Mesenteric fat pad (tissue), 1 donor: ENCODE measurements around the gene RYR3. TPM values are rescaled to one million over a fixed set of nuclear protein-coding genes. Genes with fewer than 3 reads are reported as not detected.

ENCODE experiments used
- DNase-seq: peaks from one replicate; pipeline ENCODE4 v3.0.0-alpha.2; 2020; ENCODE audit warnings: low spot score
- total RNA-seq: library from RNA; stranded (reverse); fragmentation: NEBNext Ultra II Directional; extraction: Animal tissue kit (Norgen Biotek cat#: 25700); gene quantifications from one replicate; pipeline ENCODE4 v1.2.1, GENCODE V29; 2021
- donor health status: DM: yes; HTN: yes; CAD: no.

Gene RYR3
- total RNA-seq, 1 donor from 2014 or later: 0.48 TPM

- DNase-seq: no peak
Measured at GRCh38 chr15:33638453-33638852, 327.7 kb downstream of the RYR3 start.

- DNase-seq: no peak
Measured at GRCh38 chr15:33639051-33639450, 328.3 kb downstream of the RYR3 start.

DNA sequence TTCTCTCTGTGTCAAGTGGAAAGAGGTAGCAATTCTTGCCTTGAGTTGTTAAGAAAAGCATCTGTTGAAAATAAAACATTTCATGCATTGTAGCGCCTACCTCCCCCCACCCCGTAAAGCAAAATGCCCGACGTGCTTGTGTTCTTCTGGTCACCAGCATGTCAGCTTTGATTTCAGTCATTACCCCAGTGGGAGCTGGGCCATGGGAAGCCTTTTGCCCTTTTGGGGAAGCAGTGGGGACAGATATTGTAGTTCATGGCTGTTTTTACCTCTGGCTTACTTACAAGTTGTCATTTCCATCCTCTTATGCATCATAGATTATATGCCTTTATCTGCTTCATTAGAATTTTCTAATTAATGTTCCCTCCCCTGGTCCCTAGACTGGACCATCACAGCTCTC is 328.7 kb downstream of the RYR3 start:
- no peak for DNase-seq

DNA sequence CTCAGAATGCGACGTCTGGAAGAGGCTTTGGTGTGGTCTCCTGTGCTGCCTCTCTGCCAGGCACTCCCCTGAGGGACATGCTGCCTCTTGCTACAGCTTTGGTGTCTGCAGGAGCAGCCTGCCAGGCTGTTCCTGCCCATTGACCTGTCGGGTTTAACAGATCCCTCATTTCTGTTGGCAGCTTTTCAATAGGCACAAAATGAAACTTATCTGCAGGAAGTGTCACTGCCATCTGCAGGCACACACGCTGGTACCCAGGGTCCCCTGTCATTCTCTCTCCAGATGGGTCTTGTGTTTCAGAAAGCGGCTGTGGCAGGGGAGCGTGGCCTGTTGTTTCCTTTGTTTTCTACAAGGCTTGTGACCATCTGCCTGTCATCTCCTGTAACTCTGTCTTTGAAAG is 329.2 kb downstream of the RYR3 start:
- DNase-seq: no peak

DNA sequence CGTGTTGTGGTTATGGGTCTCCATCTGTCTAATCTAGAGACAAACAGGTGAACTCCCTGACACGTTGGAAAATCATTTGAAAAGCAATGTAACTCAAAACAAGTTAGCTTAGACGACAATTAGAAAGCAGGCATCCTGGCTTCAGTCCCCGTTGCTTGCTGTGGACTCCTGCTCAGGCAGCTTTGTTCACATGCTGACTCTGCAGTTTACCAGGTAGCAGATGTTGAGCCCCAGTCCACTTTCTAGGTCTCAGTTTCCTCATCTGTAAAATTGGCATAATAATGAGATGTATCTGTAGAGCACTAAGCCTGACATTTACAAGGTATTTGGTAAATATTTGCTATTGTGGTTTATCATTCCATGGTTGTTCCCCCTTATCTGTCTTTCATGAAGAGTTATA is 330.3 kb downstream of the RYR3 start:
- no peak for DNase-seq

- DNase-seq: no peak
Measured at GRCh38 chr15:33644304-33644703, 333.5 kb downstream of the RYR3 start.

GRCh38 chr15:33646744-33647143 is 336.0 kb downstream of the RYR3 start:
- DNase-seq: no peak

GRCh38 chr15:33649217-33649933 is 338.6 kb downstream of the RYR3 start:
- no peak for DNase-seq

DNA sequence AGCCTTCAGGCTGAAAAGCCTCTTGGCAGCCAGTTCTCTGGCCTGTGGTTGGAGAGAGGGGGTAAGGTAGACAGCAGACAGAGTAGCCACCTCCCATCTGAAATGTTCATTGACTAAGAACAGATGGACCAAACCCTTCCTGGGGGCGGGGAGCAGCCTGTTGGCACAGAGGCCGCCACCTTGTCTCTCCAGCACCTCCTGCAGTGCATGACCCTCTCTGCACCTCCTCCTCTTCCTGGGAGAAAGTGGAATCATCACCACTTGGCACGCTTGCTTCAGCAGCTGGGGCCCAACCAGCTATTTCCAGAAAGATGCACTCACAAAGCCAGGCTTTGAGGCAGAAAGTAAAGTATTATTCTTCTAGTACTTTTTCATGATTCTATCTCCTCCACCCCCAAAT is 344.1 kb downstream of the RYR3 start:
- DNase-seq: no peak

GRCh38 chr15:33655488-33655887 is 344.7 kb downstream of the RYR3 start:
- DNase-seq: no peak

- DNase-seq: no peak
Measured at GRCh38 chr15:33656168-33656567, 345.4 kb downstream of the RYR3 start.

GRCh38 chr15:33660151-33660550 is 349.4 kb downstream of the RYR3 start:
- no peak for DNase-seq

- no peak for DNase-seq
Measured at GRCh38 chr15:33662014-33662413, 351.2 kb downstream of the RYR3 start.

DNA sequence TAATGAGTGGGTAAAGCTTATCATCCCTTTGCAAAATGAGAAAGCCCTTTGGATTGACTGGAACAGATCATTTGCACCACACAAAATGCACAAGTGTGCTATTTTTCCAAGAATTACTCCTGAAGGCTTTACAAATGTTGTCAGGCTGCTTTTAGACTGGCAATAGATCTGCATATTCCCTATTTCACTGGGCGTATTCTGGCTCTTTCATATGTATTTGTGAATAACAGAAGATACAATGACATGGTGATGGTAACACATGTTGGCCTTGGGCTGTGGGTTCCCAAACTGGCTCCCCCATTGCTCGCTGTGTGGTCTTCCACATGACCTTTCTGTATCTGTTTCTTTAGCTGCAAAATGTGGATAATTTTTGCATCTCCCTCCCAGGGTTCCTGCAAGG is 354.2 kb downstream of the RYR3 start:
- DNase-seq: no peak

DNA sequence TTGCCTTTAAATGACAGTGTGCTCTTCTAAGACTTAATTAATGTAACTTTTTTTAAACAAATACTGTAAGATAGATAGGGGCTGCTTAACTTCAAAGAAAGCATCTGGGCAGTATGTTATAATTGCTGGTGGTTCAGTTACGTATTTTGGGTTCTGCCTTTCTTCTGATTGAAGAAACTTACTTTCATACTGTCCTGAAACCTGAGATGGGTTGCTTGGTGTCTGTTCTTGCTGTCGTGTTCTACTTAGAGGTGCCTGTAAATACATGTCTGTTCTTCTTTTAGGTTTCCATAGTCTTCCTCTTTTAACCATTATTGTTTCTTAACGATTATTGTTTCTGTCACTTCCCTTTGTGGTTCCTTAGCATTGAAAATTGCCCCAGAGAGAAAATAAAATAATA is 359.8 kb downstream of the RYR3 start:
- no peak for DNase-seq

GRCh38 chr15:33671456-33671855 is 360.7 kb downstream of the RYR3 start:
- no peak for DNase-seq

- DNase-seq: no peak
Measured at GRCh38 chr15:33675246-33675645, 364.5 kb downstream of the RYR3 start.

GRCh38 chr15:33677238-33677830 is 366.6 kb downstream of the RYR3 start:
- DNase-seq: no peak

GRCh38 chr15:33678176-33678575 is 367.4 kb downstream of the RYR3 start:
- no peak for DNase-seq

GRCh38 chr15:33678602-33679001 is 367.8 kb downstream of the RYR3 start:
- no peak for DNase-seq

- no peak for DNase-seq
Measured at GRCh38 chr15:33679061-33679460, 368.3 kb downstream of the RYR3 start.

DNA sequence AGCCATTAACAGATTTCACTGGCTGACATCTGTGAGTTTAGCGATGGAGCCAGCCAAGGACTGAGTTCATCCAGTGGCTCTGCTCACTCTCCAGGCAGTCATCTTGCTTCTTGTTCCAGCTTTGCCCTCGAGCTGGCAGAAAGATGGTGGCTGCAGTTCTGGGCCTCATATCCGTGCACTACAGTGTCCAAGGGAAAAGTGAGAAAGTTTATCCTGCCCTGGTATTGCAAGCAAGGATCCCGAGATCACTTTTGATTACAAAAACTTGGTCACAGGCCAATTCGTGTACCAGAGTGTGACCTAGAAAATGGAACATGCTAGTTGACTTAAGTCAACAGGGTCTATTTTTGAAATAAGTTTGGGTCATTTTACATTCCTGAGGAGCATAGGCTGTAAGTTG is 369.6 kb downstream of the RYR3 start:
- no peak for DNase-seq

GRCh38 chr15:33693166-33693800 is 382.5 kb downstream of the RYR3 start:
- no peak for DNase-seq
